MM.1S (cell line): ENCODE data around the gene MTCL1.

Experiments used
- DNase-seq: peaks from one replicate; pipeline ENCODE4 v3.0.0-alpha.2; 2015
- H2AFZ ChIP-seq: fragments of 300-600 bp; sonication (generic); 2 replicates; pipeline ENCODE4 v1.6.0; 2016; ENCODE audit warnings: antibody characterized with exemption, low read length
- H3F3A ChIP-seq: fragments of 300-600 bp; sonication (generic); 2 replicates; pipeline ENCODE4 v1.6.1; 2016; ENCODE audit warnings: mild to moderate bottlenecking, antibody characterized with exemption, low read length, moderate library complexity, mixed read lengths; ENCODE audit not compliant: insufficient read depth
- H3K27ac ChIP-seq: fragments of 300-600 bp; sonication (generic); 2 replicates; pipeline ENCODE4 v1.5.1; 2016; ENCODE audit warnings: mild to moderate bottlenecking, low read length
- H3K27me3 ChIP-seq: fragments of 300-600 bp; sonication (generic); replicated peaks from 2 replicates; pipeline ENCODE4 v1.6.0; 2016; ENCODE audit warnings: low read length; ENCODE audit not compliant: insufficient read depth
- H3K36me3 ChIP-seq: fragments of 300-600 bp; sonication (generic); replicated peaks from 2 replicates; pipeline ENCODE4 v1.6.1; 2016; ENCODE audit warnings: mild to moderate bottlenecking, low read length, mixed read lengths; ENCODE audit not compliant: insufficient read depth
- H3K4me1 ChIP-seq: fragments of 300-600 bp; sonication (generic); 2 replicates; pipeline ENCODE4 v1.6.1; 2016; ENCODE audit warnings: low read length, mixed read lengths
- H3K4me2 ChIP-seq: fragments of 300-600 bp; sonication (generic); 2 replicates; pipeline ENCODE4 v1.6.0; 2016; ENCODE audit warnings: low read depth, low read length
- H3K4me3 ChIP-seq: fragments of 300-600 bp; sonication (generic); 2 replicates; pipeline ENCODE4 v1.5.1; 2016; ENCODE audit warnings: low read length, mixed read lengths
- H3K79me2 ChIP-seq: fragments of 300-600 bp; sonication (generic); 2 replicates; pipeline ENCODE4 v1.6.1; 2016; ENCODE audit warnings: mixed run types, low read length, mixed read lengths
- H3K9ac ChIP-seq: fragments of 300-600 bp; sonication (generic); 2 replicates; pipeline ENCODE4 v1.6.1; 2016; ENCODE audit warnings: low read length, mixed read lengths
- H3K9me2 ChIP-seq: fragments of 300-600 bp; sonication (generic); replicated peaks from 2 replicates; pipeline ENCODE4 v1.6.1; 2016; ENCODE audit warnings: mild to moderate bottlenecking, low read length, mixed read lengths; ENCODE audit not compliant: insufficient read depth
- H3K9me3 ChIP-seq: fragments of 300-600 bp; sonication (generic); replicated peaks from 2 replicates; pipeline ENCODE4 v1.6.1; 2016; ENCODE audit warnings: mild to moderate bottlenecking, low read length, mixed read lengths; ENCODE audit not compliant: insufficient read depth
- H4K20me1 ChIP-seq: fragments of 300-600 bp; sonication (generic); 2 replicates; pipeline ENCODE4 v1.6.1; 2016; ENCODE audit warnings: mild to moderate bottlenecking, low read length, moderate library complexity, mixed read lengths; ENCODE audit not compliant: insufficient read depth
- EZH2 ChIP-seq: fragments of 300-600 bp; sonication (generic); optimal IDR thresholded peaks from 2 replicates; pipeline ENCODE3; 2017; ENCODE audit warnings: low read depth, mild to moderate bottlenecking, antibody characterized with exemption, low read length, mixed read lengths
- EZH2phosphoT487 ChIP-seq: fragments of 300-600 bp; sonication (generic); IDR thresholded peaks from 2 replicates; pipeline ENCODE4 v1.6.1; 2018; ENCODE audit warnings: antibody characterized with exemption, low read length
- TF ChIP-seq, protein P1 (sequence below): fragments of 300-600 bp; sonication (generic); IDR thresholded peaks from 2 replicates; pipeline ENCODE4 v1.5.1; 2016; ENCODE audit warnings: antibody characterized with exemption, low read length, mixed read lengths

Gene MTCL1

DNA sequence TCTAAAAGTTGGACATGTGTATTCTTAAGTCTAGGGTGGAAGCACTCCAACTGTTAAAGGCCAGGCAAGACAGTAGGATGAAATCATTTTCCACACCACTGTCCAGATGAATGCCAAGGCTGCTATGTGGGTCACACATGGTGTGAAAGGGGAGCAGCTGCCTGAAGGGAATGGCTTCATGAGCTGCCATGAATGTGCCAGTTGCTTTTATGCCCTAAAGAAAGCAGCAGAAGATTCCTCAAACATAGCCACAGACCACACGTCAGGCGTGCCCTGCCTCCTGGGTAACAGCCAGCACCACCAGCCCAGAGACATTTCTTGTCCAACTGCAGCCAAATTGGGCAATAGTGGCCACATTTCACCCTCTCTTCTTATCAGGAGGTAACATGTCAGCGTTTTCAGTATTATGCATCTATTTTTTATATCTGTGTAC is 130.2 kb downstream of the MTCL1 start:
- no peaks in the 10 kb centered on the region for H3K27me3 ChIP-seq
- H3K9me2 ChIP-seq = no peaks in the 10 kb centered on the region
- no peaks in the 10 kb centered on the region for H3K36me3 ChIP-seq
- H4K20me1 ChIP-seq = no peaks in the 10 kb centered on the region
- no peak for DNase-seq
- no peaks in the 10 kb centered on the region for H3F3A ChIP-seq
- H3K9me3 ChIP-seq = no peaks in the 10 kb centered on the region
- TF ChIP-seq EZH2phosphoT487 (no peak), EZH2 (no peak)
- TF ChIP-seq, protein P1, sequence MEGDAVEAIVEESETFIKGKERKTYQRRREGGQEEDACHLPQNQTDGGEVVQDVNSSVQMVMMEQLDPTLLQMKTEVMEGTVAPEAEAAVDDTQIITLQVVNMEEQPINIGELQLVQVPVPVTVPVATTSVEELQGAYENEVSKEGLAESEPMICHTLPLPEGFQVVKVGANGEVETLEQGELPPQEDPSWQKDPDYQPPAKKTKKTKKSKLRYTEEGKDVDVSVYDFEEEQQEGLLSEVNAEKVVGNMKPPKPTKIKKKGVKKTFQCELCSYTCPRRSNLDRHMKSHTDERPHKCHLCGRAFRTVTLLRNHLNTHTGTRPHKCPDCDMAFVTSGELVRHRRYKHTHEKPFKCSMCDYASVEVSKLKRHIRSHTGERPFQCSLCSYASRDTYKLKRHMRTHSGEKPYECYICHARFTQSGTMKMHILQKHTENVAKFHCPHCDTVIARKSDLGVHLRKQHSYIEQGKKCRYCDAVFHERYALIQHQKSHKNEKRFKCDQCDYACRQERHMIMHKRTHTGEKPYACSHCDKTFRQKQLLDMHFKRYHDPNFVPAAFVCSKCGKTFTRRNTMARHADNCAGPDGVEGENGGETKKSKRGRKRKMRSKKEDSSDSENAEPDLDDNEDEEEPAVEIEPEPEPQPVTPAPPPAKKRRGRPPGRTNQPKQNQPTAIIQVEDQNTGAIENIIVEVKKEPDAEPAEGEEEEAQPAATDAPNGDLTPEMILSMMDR = no peak
- no peak overlapping the region for H3K9ac ChIP-seq
- H2AFZ ChIP-seq = no peak overlapping the region
- H3K27ac ChIP-seq = no peak overlapping the region
- H3K4me1 ChIP-seq = no peaks in the 10 kb centered on the region
- H3K4me3 ChIP-seq = no peak overlapping the region
- H3K4me2 ChIP-seq = no peak overlapping the region
- H3K79me2 ChIP-seq = no peaks in the 10 kb centered on the region

DNA sequence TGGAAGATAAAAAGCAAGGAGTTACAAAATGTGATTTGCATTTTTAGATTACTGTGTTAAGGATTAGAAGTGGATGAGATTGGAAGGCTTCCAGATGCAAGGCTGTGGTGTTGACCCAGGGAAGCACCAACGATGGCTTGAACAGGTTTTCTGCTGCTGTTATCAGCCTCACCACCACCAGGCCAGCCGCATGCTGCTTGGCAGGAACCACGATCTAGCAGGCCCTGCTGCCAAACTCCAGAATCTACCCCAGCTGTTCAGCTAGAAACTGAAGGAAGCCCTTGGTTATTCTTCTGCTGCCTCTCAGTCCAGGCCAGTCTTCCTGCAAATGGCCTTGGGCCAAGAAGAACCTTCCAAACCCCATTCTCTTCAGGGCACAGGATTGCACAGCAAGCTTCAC is 133.9 kb downstream of the MTCL1 start:
- TF ChIP-seq EZH2phosphoT487 (no peak), EZH2 (no peak)
- TF ChIP-seq, protein P1 = no peak
- no peak overlapping the region for H3K27ac ChIP-seq
- no peaks in the 10 kb centered on the region for H3K79me2 ChIP-seq
- no peak overlapping the region for H3K4me3 ChIP-seq
- no peak overlapping the region for H3K9ac ChIP-seq
- no peaks in the 10 kb centered on the region for H4K20me1 ChIP-seq
- H3K9me2 ChIP-seq = no peaks in the 10 kb centered on the region
- H3K27me3 ChIP-seq = no peaks in the 10 kb centered on the region
- H3K4me2 ChIP-seq = no peak overlapping the region
- DNase-seq = no peak
- H2AFZ ChIP-seq = no peak overlapping the region
- H3F3A ChIP-seq = no peaks in the 10 kb centered on the region
- no peaks in the 10 kb centered on the region for H3K4me1 ChIP-seq
- no peaks in the 10 kb centered on the region for H3K9me3 ChIP-seq
- H3K36me3 ChIP-seq = no peaks in the 10 kb centered on the region

DNA sequence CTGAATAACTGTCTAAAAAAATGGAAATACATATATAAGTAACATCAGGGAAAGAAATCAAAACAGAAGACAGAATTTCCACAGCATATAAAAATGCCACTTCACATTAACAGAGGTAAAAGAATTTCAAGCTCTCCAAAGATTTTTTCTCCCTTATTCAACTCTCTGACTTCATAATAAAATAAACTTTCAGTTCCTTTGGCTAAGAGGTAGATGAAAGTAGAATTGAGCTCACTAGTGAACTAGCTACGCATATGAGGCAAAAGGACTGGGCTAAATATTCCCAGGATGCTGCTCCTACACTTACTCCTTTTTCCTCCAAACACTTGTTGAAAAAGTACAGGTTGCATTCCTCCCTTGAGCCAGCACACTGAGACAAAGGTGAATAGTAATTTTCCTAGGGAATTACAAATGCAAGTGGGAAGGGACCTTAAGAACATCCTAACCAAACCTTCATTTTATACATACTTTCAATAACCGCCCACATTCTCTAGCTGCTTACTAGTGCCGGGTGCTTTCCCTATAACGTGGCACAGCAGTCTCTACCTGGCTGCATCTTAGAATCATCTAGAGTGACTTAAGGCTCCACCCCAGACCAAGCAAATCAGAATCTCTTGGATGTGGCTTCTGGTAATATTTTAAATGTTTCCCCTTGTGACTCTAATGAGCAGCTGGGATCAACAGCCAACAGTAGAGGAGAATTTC is 136.6 kb downstream of the MTCL1 start:
- H3K4me2 ChIP-seq = no peak overlapping the region

More for the DNA sequence above, 136.6 kb downstream of the MTCL1 start:
- H3K9me3 ChIP-seq = no peaks in the 10 kb centered on the region
- no peak for DNase-seq
- H3K27me3 ChIP-seq = no peaks in the 10 kb centered on the region
- H3K4me1 ChIP-seq = no peaks in the 10 kb centered on the region
- TF ChIP-seq EZH2 (no peak), EZH2phosphoT487 (no peak)
- TF ChIP-seq, protein P1 = no peak
- H3F3A ChIP-seq = no peaks in the 10 kb centered on the region
- no peaks in the 10 kb centered on the region for H4K20me1 ChIP-seq
- H3K79me2 ChIP-seq = no peaks in the 10 kb centered on the region
- H3K4me3 ChIP-seq = no peak overlapping the region
- H3K9me2 ChIP-seq = no peaks in the 10 kb centered on the region
- H2AFZ ChIP-seq = no peak overlapping the region
- no peak overlapping the region for H3K27ac ChIP-seq
- H3K36me3 ChIP-seq = no peaks in the 10 kb centered on the region
- no peak overlapping the region for H3K9ac ChIP-seq
